Ishikawa (cell line): ENCODE measurements around the gene CYP2J2.

Source experiments
- EP300 ChIP-seq: IDR thresholded peaks from 2 replicates; pipeline ENCODE4 v1.6.1; 2012; ENCODE audit warnings: borderline replicate concordance
- MAX ChIP-seq: IDR thresholded peaks from 2 replicates; pipeline ENCODE4 v1.6.1; 2012
- NFIC ChIP-seq: IDR thresholded peaks from 2 replicates; pipeline ENCODE4 v1.6.1; 2012
- REST ChIP-seq: IDR thresholded peaks from 2 replicates; pipeline ENCODE4 v1.6.1; 2012; ENCODE audit warnings: low read depth, mild to moderate bottlenecking
- TAF1 ChIP-seq: IDR thresholded peaks from 2 replicates; pipeline ENCODE4 v1.6.1; 2012; ENCODE audit warnings: low read depth, mild to moderate bottlenecking
- ZBTB7A ChIP-seq: IDR thresholded peaks from 2 replicates; pipeline ENCODE4 v1.6.1; 2012; ENCODE audit warnings: low read depth

GRCh38 chr1:59967780-59968179 is 41.2 kb upstream of the CYP2J2 start:
- TF ChIP-seq REST (no peak), MAX (no peak), NFIC (no peak), ZBTB7A (no peak), EP300 (no peak), TAF1 (no peak)
